Right ventricle myocardium inferior (tissue), 1 donor: ENCODE measurements around the gene PRXL2B. TPM values are rescaled to one million over a fixed set of nuclear protein-coding genes. Genes with fewer than 3 reads are reported as not detected.
"Not testable (repeated sequence)": the region's sequence is repeated elsewhere in the genome, so short reads cannot be mapped to it uniquely, and the experiment has no call there.

Experiments
- ATAC-seq: fragments of 200-7000 bp; cut with Tn5 transposase; one replicate; pipeline ENCODE4 v1.9.1; 2020; ENCODE audit warnings: mild to moderate bottlenecking, moderate library complexity
- DNase-seq: peaks from one replicate; pipeline ENCODE4 v3.0.0; 2021; ENCODE audit errors: missing footprints
- intact Hi-C: fragments of 100-400 bp; cut with DNase I; formaldehyde crosslinking; loops from one replicate; pipeline ENCODE4 v1.11.0; 2022
- total RNA-seq: library from RNA; stranded (reverse); fragmentation: NEBNext Ultra II Directional; extraction: Animal tissue kit (Norgen Biotek cat#: 25700); gene quantifications from one replicate; pipeline ENCODE4 v1.2.1, GENCODE V29; 2021
- donor health status: DM: no; HTN: yes; CAD: no; lungs with severe emphysema.

PRXL2B gene
- total RNA-seq, 1 donor from 2014 or later, result 12.2 TPM

DNA sequence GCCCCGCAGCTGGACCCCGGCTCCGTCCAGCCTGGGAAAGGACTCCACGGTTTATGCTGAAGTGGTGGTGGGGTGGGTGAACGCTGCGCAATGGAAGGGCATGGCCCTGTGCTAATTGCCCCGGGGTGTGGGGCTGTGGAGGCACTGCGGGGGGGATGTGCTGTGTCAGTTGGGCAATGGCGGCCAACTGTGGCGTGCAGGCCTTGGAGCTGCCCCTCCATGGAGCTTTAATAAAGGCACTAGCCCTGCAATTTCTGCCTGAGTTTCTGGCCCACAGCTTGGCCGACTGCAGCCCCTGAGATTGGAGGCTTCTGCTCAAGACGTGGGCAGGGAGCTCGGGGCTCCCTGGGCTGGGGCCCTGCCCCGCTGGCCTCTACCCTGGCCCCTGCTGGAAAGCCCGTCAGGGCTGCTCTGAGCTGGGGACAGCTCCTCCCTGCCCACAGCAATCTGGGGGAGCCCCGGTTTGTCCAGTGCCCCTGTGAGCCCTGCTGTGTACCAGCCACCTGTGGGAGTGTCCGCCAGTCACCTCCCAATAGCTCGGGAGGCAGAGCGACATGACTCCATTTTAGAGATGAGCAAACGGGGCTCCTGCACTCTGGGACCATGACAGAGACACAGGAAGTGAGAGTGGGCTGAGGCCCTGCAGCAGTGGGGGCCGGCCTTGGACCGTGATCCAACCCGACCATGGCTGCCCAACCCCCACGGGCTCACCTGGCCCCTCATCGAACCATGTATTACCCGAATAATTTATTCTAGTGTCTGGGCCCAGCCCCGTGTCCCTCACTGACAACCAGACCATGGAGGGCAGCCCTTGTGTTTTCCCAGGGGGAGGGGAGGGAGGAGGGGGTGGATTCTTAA is 39.1 kb upstream of the PRXL2B start:
- DNase-seq (no peak), ATAC-seq (no peak)
- intact Hi-C loops, result loop anchor here (1.0 to 10.0 kb wide), 3 partner anchors 21 to 353 kb away; partner anchors contain the start of genes FAAP20 and PANK4

DNA sequence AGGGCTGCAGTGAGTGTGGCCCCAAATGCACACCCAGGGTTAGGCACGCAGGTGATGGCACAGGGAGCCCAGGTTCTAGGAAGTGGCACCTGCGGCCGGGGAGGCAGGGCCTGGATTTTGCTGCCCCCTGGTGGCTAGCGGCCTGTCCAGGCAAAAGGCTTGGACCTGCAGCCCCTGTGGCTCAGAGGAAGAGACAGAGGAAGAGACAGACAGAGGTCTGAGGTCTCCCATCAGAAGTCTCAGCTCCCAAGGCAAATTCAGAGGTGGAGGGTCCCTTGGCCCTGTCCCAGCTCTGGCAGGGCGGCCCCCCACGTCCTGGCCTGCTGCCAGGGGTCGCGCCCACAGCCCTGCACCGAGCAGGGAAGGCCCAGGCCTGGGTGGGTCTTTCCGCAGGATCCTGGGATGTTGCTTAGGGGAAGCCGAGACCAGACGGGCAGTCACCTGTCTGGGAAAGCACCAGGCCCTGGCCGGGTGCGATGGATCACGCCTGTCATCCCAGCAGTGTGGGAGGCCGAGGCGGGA is 38.4 kb upstream of the PRXL2B start:
- DNase-seq (peak; percentile 92), ATAC-seq (peak; percentile 54)
- intact Hi-C loops, result loop anchor here (1.0 to 10.0 kb wide), 2 partner anchors 134 to 353 kb away; partner anchors contain the start of gene FAAP20

DNA sequence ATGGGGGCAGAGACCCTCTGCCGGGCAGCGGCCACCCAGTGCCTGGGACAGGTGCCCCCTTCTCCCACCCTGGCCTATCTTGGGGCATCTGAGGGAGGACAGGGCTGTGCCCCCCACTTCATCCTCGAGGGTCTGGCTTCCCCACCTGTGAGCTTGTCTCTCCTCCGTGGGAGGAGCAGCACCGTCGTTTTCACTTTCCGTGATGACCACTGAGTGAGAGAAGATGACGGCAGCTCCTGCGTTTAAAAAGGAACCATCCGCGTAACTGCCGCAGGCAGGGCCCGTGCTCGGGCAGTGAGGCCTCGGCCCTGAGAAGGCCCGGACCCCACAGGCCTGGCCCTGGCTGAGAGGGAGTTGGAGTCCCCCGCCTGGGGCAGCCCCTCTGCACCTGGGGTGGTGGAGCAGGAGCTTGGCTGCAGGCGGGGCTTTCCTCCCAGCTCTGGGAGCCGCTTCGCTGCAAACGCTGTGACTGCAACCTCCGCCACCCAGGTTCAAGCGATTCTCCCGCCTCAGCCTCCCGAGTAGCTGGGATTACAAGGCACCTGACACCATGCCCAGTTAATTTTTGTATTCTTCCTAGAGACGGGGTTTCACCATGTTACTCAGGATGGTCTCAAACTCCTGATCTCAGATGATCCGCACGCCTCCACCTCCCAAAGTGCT is 37.1 kb upstream of the PRXL2B start:
- intact Hi-C loops, result loop anchor here (10.0 kb wide), 1 partner anchor 355 kb away; the partner anchor contains the start of gene FAAP20
- not testable (repeated sequence) for ATAC-seq, DNase-seq

DNA sequence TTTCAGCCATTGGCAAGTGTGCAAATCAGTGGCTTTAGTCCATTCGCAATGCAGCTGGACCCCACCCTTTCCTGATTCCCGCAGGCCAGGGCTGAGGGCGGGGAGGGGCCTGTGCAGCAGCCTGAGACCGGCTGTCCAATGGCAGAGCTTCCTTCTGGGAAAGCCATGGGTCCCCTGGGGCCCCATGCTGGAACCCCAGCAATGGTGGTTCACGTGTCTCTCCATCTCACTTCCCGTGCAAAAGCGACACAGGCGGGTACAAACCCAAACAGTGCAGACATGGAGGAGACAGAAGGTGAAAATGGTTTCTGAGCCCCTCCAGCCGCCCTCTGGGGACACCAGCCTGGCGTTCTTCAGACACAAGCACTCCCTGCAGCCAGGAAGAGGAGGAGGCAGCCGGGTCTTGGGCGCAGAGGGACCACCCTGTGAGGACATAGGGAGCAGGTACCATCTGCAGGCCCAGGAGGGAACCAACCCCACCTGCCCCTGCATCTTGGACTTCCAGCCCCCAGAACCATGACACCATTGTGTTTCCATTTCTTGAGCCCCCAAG is 36.2 kb upstream of the PRXL2B start:
- DNase-seq, ATAC-seq, intact Hi-C loops: not testable (repeated sequence)

DNA sequence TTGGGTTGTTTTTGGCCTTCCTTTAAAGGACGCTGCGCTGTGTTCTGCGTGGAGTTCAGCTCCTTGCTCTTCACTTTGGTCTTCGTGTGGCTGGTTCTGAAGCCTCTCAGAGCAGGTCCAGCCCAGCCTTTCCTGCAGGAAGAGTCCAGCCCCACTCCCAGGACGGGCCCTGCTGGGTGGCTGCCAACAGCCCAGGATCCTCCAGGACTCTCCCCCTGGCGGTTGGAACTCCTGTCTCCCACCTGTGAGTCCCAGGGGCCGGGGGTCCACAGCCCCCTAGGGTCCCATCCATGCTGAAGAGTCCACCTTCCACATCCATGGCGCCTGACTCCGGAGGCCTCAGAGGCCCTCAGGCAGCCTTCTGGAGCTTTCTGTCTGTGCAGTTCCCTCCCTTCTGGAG is 35.0 kb upstream of the PRXL2B start:
- intact Hi-C loops, ATAC-seq, DNase-seq: not testable (repeated sequence)

DNA sequence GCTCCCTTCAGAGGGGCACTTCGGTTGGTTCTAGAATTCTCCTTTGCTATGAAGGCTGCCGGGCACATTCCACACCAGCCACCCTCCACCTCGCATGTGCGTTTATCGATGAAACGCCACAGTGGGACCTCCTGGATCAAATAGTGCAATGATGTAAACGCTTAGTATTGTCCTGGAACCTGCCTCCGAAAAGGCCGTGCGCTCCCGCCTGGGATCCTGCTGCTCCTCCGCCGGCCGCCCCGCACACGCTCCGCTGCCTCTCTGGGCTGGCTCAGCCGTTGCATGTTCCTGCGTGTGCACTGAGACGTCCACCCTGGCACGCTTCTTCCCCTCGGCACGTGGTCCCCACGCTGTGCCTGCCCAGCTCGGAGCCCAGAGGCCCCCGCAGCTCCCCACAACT is 34.4 kb upstream of the PRXL2B start:
- ATAC-seq (no peak), DNase-seq (no peak)
- intact Hi-C loops, result no loop called here

DNA sequence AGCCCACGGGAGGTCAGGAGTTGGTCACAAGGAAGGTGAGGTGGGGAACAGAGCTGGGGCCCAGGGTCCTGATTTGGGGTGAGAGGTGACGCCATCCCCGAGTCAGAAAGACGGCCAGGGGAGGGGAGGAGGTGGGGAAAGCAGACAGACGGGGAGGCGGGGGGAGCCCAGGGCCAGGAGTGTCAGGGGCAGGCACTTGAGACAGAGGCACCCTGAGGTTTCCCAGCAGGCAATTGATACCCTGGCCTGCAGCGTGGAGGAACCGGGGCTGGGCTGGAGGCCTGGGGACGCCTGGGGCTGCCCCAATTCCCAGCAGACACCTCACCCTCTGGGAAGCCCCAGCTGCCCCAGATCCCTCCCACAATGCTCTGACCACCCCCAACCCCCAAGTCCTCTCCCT is 33.5 kb upstream of the PRXL2B start:
- intact Hi-C loops, ATAC-seq, DNase-seq: not testable (repeated sequence)

DNA sequence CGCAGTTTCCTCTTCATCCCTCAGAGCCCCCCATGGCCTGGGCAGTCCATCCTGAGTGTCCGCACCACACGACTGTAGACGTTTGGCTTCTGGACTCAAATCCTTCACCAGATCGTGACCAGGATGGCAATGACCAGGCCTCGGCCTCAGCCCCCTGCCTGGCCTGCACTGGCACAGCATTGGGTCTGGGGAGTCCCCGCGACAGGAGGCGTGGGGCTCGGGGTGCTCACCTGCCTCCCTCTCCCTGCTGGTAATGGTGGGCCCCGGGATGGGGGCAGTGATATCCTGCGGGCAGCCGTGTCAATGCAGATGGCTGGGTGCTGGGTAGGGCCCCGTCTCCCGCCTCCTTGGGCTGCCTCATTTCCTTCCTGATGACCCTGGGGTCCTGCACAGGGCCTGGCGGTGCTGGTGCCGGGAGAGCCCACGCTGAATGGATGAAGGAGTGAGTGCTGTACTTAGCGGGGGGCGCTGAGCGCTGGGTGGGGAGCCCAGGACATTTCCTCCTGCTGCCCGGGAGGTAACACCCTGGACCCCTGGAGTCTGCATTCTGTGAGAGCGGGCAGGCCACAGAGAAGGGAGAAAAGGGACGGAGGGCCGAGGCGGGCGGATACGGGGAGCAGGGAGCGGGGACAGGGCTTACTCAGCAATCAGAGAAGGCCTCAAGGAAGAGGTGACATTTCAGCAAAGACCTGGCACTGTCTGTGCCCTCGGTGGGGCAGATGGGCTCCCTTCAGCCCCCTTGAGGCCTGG is 32.5 kb upstream of the PRXL2B start:
- ATAC-seq, result no peak
- intact Hi-C loops, result no loop called here
- no peak for DNase-seq

DNA sequence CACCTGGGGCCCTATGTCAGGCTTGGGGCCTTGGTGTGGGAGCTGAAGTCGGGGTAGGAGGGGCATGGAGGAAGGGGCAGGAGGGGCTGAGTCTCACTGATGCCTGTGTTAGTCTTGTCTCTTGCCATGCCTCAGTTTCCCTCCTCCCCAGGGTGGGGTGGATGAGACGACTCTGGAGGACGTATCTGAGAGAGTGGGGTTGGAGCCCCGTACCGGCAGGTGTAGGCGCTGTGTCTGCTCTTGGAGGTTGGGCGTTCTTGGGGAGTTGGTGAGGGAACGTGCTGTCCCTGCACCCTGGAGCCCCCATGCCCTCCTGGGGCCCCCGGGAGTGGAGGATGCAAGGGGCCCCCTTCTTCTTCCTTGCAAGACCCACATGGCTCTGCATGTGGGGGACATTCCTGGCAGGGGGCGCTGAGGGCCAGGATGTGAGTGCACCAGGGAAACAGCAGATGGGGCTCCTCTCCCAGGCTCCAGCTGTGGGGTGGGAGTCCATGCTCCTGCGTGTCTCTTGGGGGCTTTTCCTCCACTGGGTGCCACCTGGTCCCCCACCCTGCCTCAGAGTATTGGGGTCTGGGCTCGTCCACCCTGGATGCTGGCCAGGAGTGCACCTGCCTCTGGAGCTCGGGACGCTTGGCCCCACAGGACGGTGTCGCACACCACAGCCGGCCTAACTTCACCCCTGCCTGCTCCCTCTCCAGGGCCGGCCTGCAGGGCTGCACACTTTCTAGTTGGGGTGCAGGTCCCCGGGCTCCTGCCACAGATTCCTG is 31.8 kb upstream of the PRXL2B start:
- ATAC-seq (no peak), DNase-seq (no peak)
- intact Hi-C loops, result loop anchor here (5.0 kb wide), 1 partner anchor 227 kb away; no protein-coding TSS in a partner anchor

DNA sequence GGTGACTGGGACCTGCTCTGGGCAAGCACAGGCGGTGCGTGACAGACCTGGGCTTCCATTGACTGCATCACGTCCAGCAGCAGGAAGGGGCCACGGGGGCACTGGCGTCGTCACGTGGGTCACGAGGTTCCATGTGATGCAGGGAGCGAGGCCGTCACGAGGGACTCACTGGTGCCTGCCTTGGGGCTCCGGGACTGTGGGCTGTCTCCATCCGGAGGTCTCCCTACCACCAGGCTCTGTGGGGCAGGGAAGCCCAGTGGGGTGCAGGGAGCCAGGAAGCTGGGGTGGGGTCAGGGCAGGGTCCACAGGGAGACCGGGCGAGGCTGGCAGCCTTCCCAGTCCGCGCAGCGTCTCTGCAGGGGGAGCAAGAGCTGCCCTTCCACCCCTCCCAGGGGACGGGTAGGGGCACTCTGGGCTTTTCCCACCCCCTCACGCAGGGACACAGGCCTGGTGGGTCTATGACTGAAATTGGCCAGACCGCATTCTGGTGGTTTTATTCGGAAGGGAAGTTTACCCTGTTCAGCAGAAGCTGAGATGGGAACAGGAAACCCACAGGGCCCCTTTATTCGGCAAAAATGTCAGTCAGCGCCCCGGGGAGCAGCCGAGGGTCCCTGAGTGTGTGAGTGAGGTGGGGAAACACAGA is 30.8 kb upstream of the PRXL2B start:
- intact Hi-C loops, result loop anchor here (5.0 kb wide), 1 partner anchor 227 kb away; no protein-coding TSS in a partner anchor
- peak; percentile 57 for ATAC-seq

DNA sequence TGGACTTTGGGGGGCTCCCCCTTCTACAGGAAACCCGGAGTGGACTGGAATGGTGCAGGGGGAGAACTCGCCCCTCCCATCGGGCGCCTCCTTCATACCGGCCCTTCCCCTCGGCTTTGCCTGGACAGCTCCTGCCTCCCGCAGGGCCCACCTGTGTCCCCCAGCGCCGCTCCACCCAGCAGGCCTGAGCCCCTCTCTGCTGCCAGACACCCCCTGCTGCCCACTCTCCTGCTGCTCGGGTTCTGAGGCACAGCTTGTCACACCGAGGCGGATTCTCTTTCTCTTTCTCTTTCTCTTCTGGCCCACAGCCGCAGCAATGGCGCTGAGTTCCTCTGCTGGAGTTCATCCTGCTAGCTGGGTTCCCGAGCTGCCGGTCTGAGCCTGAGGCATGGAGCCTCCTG is 30.3 kb upstream of the PRXL2B start, which contains the start of gene TNFRSF14:
TNFRSF14 (plus strand) TSS at position 95 of the 401 bp plus-strand sequence; CDS start at position 389, 294 bp downstream.
- intact Hi-C loops, result loop anchor here (5.0 kb wide), 1 partner anchor 226 kb away; no protein-coding TSS in a partner anchor
- ATAC-seq (peak; percentile 51), DNase-seq (peak; percentile 82)

More for the DNA sequence above, 30.8 kb upstream of the PRXL2B start:
- peak; percentile 88 for DNase-seq

DNA sequence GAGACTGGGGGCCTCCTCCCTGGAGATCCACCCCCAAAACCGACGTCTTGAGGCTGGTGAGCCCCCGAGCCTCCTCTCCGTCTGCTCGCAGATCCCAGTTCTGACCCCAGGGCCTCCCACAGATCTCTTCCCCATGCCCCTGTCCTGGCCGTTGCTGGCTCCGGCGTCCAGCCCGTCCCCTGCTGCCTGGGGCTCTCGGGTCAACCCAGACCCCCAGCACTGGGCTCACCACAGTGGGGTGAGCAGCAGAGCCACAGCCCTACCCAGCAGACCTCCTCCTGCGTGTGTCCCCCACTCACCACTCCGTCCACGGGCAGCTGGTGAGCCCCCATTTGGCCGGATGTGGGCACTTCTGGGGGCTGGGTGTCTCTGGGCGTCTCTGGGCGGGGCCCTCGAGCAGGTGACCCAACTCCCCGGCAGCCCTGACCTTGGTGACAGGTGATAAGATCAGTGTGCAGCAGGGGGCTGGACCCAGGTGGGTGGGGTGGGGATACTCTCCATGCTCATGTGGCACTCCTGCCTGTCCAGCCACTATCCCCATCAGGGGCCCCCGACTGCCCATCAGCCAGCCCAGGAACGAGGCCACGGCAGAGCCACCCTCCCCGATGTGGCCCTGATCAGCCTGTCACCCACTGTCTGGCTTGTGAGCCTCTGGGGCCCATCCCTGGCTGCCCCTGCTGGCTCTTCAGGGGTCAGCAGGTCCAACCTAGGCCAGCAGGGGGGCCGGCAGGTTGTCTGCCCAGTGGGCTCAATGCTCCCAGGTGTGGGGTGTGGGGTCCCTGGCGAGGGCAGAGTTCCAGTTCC is 29.7 kb upstream of the PRXL2B start:
- DNase-seq, result no peak
- ATAC-seq, result peak; percentile 18
- intact Hi-C loops, result loop anchor here (5.0 kb wide), 1 partner anchor 225 kb away; no protein-coding TSS in a partner anchor

DNA sequence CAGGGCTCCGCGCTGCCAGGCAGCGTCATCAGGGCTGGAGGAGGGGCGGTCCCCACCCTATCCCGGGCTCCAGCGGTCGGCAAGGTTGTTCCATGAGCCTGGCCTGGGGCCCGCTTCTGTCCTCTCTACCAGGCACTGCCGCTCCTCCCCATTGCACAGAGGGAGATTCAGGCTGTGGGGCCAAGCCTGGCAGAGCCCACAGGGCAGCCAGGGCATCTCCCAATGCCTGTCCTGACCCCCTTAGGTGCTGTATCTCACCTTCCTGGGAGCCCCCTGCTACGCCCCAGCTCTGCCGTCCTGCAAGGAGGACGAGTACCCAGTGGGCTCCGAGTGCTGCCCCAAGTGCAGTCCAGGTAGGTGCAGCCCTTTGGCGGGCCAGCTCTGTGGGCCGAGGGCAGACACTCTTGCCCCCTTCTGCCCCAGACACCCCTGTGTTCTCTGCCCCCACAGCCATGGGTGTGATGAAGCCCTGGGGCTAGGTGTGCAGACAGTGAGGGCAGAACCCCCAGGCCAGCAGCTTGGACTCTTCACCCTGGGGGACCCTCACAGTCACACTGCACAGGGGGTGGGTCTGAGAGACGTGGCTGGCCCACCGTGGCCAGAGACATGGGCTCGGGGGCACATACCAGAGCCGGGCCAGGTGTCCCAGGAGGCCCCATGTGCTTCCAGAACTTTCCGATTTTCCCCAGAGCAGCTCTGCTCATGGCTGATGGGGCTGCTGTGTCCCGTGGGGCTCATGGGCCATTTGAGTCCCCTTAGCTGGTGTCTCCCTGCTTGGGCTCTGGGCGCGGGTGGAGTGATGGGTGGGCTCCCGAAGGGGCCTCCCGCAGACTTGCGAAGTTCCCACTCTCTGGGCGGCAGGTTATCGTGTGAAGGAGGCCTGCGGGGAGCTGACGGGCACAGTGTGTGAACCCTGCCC is 28.8 kb upstream of the PRXL2B start:
- ATAC-seq (no peak), DNase-seq (no peak)
- intact Hi-C loops, result loop anchor here (5.0 kb wide), 1 partner anchor 225 kb away; no protein-coding TSS in a partner anchor

DNA sequence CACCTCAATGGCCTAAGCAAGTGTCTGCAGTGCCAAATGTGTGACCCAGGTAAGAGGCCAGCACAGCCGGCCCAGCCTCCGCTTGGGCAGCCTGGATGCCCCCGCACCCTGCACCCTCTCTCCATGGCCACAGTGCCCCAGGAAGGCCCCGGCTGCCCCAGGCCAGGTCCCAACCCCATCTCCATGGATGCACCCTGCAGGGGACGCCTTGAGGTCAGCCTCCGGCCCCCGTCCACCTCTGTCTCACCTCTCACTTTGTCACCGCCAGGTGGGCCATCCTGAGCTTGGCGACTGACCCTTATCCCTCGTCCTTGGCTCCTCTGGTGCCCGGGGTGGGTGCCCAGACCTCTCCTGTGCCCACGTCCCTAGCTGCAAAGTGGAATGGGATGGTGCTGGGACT is 28.2 kb upstream of the PRXL2B start:
- DNase-seq (no peak), ATAC-seq (no peak)
- intact Hi-C loops, result loop anchor here (5.0 kb wide), 1 partner anchor 224 kb away; no protein-coding TSS in a partner anchor

DNA sequence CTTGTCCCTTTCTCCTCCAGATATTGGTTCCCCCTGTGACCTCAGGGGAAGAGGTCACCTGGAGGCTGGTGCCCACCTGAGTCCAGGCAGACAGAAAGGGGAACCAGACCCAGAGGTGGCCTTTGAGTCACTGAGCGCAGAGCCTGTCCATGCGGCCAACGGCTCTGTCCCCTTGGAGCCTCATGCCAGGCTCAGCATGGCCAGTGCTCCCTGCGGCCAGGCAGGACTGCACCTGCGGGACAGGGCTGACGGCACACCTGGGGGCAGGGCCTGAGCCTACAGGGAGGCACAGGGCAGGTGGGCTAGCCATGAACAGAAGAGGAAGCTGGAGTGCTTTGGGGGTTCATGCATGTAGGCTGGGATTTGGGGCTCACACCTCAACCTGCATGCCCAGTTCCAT is 27.7 kb upstream of the PRXL2B start:
- no peak for ATAC-seq
- intact Hi-C loops, result loop anchor here (5.0 kb wide), 1 partner anchor 223 kb away; no protein-coding TSS in a partner anchor
- DNase-seq, result no peak
